Uterus (tissue), 2 donors: ENCODE data around the gene SKA1.

Source experiments
- CTCF ChIP-seq, 4 experiments: fragments of 200-600 bp in 2 of 4; fragments of 450-650 bp in 2 of 4; sonication (generic) in 2 of 4; IDR thresholded peaks; one replicate each; pipeline ENCODE4 v1.5.1; 2016 to 2019; ENCODE audit warnings: antibody characterized with exemption in 4 of 4, mild to moderate bottlenecking in 2 of 4, moderate library complexity in 1 of 4
- POLR2A ChIP-seq, 2 donors: fragments of 450-650 bp; IDR thresholded peaks; one replicate each; pipeline ENCODE4 v1.6.1; 2016; ENCODE audit warnings: antibody characterized with exemption in 2 of 2, mild to moderate bottlenecking in 1 of 2, moderate library complexity in 1 of 2

GRCh38 chr18:50439460-50440015 is 64.7 kb downstream of the SKA1 start:
- TF ChIP-seq CTCF (IDR thresholded peaks at IDR 0.05) (no peak), POLR2A (IDR thresholded peaks at IDR 0.05) (no peak)
